Measurements from ENCODE around the gene EPB41L3. TPM values are rescaled to one million over a fixed set of nuclear protein-coding genes. Genes with fewer than 3 reads are reported as not detected.
"Not testable (repeated sequence)": the region's sequence is repeated elsewhere in the genome, so short reads cannot be mapped to it uniquely, and the experiment has no call there.

The EPB41L3 gene
- total and polyA plus RNA-seq, 2 experiments from 2014 or later: 20.8 to 24.5 TPM

DNA sequence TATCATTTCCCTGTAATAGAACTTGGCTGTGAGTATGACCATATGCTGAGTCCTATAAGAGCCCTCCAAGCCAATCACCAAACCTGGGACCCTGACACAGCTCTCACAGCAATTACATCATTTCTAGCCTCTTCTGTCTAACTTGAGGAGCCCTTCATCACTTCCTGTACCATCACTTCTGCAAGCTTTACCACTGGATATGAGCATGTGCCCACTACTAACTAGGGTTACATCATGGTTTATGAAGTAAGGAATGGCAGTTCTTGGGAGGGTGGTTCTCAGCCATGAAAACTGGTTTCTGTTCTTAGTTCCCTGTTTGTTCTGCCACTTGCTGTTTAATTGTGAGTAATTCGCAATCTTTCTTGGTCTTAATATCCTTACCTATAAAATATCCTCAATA lies 31.0 kb upstream of the EPB41L3 start:
- H3K4me2 ChIP-seq: no peak overlapping the region
- no peaks in the 10 kb centered on the region for H3K9me2 ChIP-seq (replicated peaks; ENCODE audit: insufficient read depth)
- H3K36me3 ChIP-seq (replicated peaks; ENCODE audit: insufficient read depth, low read depth): no peaks in the 10 kb centered on the region
- no peaks in the 10 kb centered on the region for H3K4me1 ChIP-seq (ENCODE audit: insufficient read depth)
- H3K79me2 ChIP-seq: no peaks in the 10 kb centered on the region
- H3K4me3 ChIP-seq: no peak overlapping the region
- no peaks in the 10 kb centered on the region for H4K20me1 ChIP-seq (ENCODE audit: insufficient read depth, poor library complexity, severe bottlenecking)
- no peaks in the 10 kb centered on the region for H3K9me3 ChIP-seq (ENCODE audit: low read depth)
- no peak overlapping the region for H3K27ac ChIP-seq
- no peak for TF ChIP-seq CTCF (IDR thresholded peaks at IDR 0.05; ENCODE audit: poor library complexity)
- no peak for TF ChIP-seq EZH2phosphoT487 (IDR thresholded peaks at IDR 0.05; ENCODE audit: low read depth, severe bottlenecking, unreplicated experiment)
- no peak for TF ChIP-seq EZH2 (IDR thresholded peaks at IDR 0.05; ENCODE audit: borderline replicate concordance)
- H2AFZ ChIP-seq: no peak overlapping the region
- DNase-seq (ENCODE audit: low spot score): no peak
- H3K27me3 ChIP-seq: no peaks in the 10 kb centered on the region
- 96% methylated on average over 1 of the region's 1 CpG for WGBS (ENCODE audit: low lambda C conversion rate, missing lambda C conversion rate)

- WGBS (ENCODE audit: low lambda C conversion rate, missing lambda C conversion rate): 81% methylated on average over 2 of the region's 2 CpGs
- H4K20me1 ChIP-seq (ENCODE audit: insufficient read depth, poor library complexity, severe bottlenecking): no peaks in the 10 kb centered on the region
Measured at GRCh38 chr18:5571666-5572065, 27.9 kb upstream of the EPB41L3 start.

DNA sequence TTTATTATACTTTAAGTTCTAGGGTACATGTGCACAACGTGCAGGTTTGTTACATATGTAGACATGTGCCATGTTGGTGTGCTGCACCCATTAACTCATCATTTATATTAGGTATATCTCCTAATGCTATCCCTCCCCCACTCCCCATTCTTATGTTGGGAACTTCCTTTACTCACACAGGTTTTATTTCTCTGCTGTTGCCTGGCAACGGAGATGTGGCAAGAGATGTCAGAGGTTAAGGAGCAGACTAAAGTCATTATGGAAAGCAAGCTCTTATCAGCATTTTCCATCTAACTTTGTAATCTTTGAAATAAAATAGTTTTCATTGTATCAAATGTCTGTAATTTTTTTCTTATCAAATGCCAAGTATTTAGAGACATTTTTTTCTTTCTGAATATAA lies 26.8 kb upstream of the EPB41L3 start:
- 49% methylated on average over 2 of the region's 2 CpGs for WGBS (ENCODE audit: low lambda C conversion rate, missing lambda C conversion rate)
- not testable (repeated sequence) for H3K4me2 ChIP-seq; H4K20me1 ChIP-seq (ENCODE audit: insufficient read depth, poor library complexity, severe bottlenecking); H2AFZ ChIP-seq; H3K79me2 ChIP-seq; H3K4me3 ChIP-seq; H3K27ac ChIP-seq; H3K9me3 ChIP-seq (ENCODE audit: low read depth); H3K27me3 ChIP-seq; H3K4me1 ChIP-seq (ENCODE audit: insufficient read depth); H3K9me2 ChIP-seq (replicated peaks; ENCODE audit: insufficient read depth); H3K36me3 ChIP-seq (replicated peaks; ENCODE audit: insufficient read depth, low read depth)
- peak; percentile 67 for DNase-seq (ENCODE audit: low spot score)

More at GRCh38 chr18:5571666-5572065, 27.9 kb upstream of the EPB41L3 start:
- H3K79me2 ChIP-seq: no peaks in the 10 kb centered on the region
- no peak overlapping the region for H3K4me3 ChIP-seq
- no peaks in the 10 kb centered on the region for H3K9me3 ChIP-seq (ENCODE audit: low read depth)
- no peaks in the 10 kb centered on the region for H3K27me3 ChIP-seq
- H3K9me2 ChIP-seq (replicated peaks; ENCODE audit: insufficient read depth): no peaks in the 10 kb centered on the region
- no peak overlapping the region for H2AFZ ChIP-seq
- TF ChIP-seq EZH2phosphoT487 (IDR thresholded peaks at IDR 0.05; ENCODE audit: low read depth, severe bottlenecking, unreplicated experiment) (no peak), CTCF (IDR thresholded peaks at IDR 0.05; ENCODE audit: poor library complexity) (no peak), EZH2 (IDR thresholded peaks at IDR 0.05; ENCODE audit: borderline replicate concordance) (no peak)
- H3K36me3 ChIP-seq (replicated peaks; ENCODE audit: insufficient read depth, low read depth): no peaks in the 10 kb centered on the region
- no peaks in the 10 kb centered on the region for H3K4me1 ChIP-seq (ENCODE audit: insufficient read depth)
- DNase-seq (ENCODE audit: low spot score): no peak
- no peak overlapping the region for H3K27ac ChIP-seq
- no peak overlapping the region for H3K4me2 ChIP-seq

DNA sequence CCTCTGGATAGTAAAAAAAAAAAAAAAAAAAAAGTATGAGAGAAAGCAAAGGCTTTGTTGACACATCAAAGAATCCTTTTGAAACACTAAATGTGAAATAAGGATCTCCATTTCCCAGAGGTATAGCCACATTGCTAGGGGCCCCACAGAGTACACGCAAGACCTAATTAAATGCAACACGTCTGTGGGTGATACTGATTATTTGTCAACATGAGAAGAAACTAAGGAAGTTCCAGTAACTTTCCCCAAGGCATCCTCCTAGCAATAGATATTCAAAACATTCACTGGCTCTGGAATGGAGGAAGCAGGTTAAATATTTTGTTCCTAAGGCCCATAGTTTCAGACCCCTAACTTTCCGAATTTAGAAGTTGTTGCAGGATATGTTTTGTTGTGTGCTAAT lies 24.6 kb upstream of the EPB41L3 start:
- no peak for TF ChIP-seq EZH2 (IDR thresholded peaks at IDR 0.05; ENCODE audit: borderline replicate concordance)
- TF ChIP-seq EZH2phosphoT487 (IDR thresholded peaks at IDR 0.05; ENCODE audit: low read depth, severe bottlenecking, unreplicated experiment): no peak
- TF ChIP-seq CTCF (IDR thresholded peaks at IDR 0.05; ENCODE audit: poor library complexity): no peak
- Histone ChIP-seq H3K36me3 (replicated peaks; ENCODE audit: insufficient read depth, low read depth) (no peaks in the 10 kb centered on the region), H3K27me3 (no peaks in the 10 kb centered on the region), H3K9me2 (replicated peaks; ENCODE audit: insufficient read depth) (no peaks in the 10 kb centered on the region), H4K20me1 (ENCODE audit: insufficient read depth, poor library complexity, severe bottlenecking) (no peaks in the 10 kb centered on the region), H3K4me3 (no peak overlapping the region), H3K4me2 (no peak overlapping the region), H3K79me2 (no peaks in the 10 kb centered on the region), H3K27ac (no peak overlapping the region), H3K9me3 (ENCODE audit: low read depth) (no peaks in the 10 kb centered on the region), H3K4me1 (ENCODE audit: insufficient read depth) (no peaks in the 10 kb centered on the region), H2AFZ (no peak overlapping the region)
- no peak for DNase-seq (ENCODE audit: low spot score)
- WGBS (ENCODE audit: low lambda C conversion rate, missing lambda C conversion rate): 72% methylated on average over 3 of the region's 3 CpGs
